ENCODE measurements around the gene BICRA. TPM values are rescaled to one million over a fixed set of nuclear protein-coding genes. Genes with fewer than 3 reads are reported as not detected.

Gene BICRA
- total RNA-seq, 1 experiment from 2014 or later: 34.3 TPM

- DNase-seq: no peak
- no peaks in the 10 kb centered on the region for H3K9me3 Mint-ChIP-seq (ENCODE audit: unreplicated experiment)
- peaks cover 51% of the 10 kb centered on the region for H3K36me3 Mint-ChIP-seq (ENCODE audit: insufficient read depth, unreplicated experiment)
- no peak overlapping the region for H3K27ac Mint-ChIP-seq (ENCODE audit: unreplicated experiment)
- TF ChIP-seq CTCF (IDR thresholded peaks at IDR 0.05; ENCODE audit: insufficient read depth in 1 of 2, low read depth in 1 of 2, low read length in 1 of 2, severe bottlenecking in 1 of 2, unreplicated experiment in 1 of 2): no peak
- H3K4me1 ChIP-seq: peaks cover 6% of the 10 kb centered on the region
- no peak overlapping the region for H3K4me3 ChIP-seq (ENCODE audit: low read depth, low read length)
- H3K9me3 ChIP-seq: no peaks in the 10 kb centered on the region
- H3K27me3 ChIP-seq (replicated peaks; ENCODE audit: control insufficient read depth, insufficient read depth, low read length): no peaks in the 10 kb centered on the region
- no peaks in the 10 kb centered on the region for H3K4me1 Mint-ChIP-seq (ENCODE audit: low read depth, unreplicated experiment)
- no peaks in the 10 kb centered on the region for H3K27me3 Mint-ChIP-seq (ENCODE audit: insufficient read depth, unreplicated experiment)
- no TSS peak for BruUV-seq (replicated peaks)
- peaks cover 5% of the 10 kb centered on the region for H3K36me3 ChIP-seq (ENCODE audit: control insufficient read depth, insufficient read depth, low read length)
- ChIA-PET CTCF (interaction anchor here (0.8 kb wide), 1 partner anchor 72 kb away, joined by 4 read pairs; no protein-coding TSS in a partner anchor), POLR2A (no interaction called here)
- intact Hi-C loops (cut with micrococcal nuclease; ENCODE audit: unreplicated experiment): loop anchor here (5.0 kb wide), 2 partner anchors 49 to 199 kb away; no protein-coding TSS in a partner anchor
- no peak overlapping the region for H3K4me3 Mint-ChIP-seq (ENCODE audit: unreplicated experiment)
Observed at GRCh38 chr19:47696635-47697034, 87.7 kb downstream of the BICRA start.

- H3K27me3 Mint-ChIP-seq (ENCODE audit: insufficient read depth, unreplicated experiment): no peaks in the 10 kb centered on the region
- no peak overlapping the region for H3K4me3 ChIP-seq (ENCODE audit: low read depth, low read length)
- intact Hi-C loops (cut with micrococcal nuclease; ENCODE audit: unreplicated experiment): loop anchor here (1.0 to 5.0 kb wide), 6 partner anchors 51 to 261 kb away; no protein-coding TSS in a partner anchor
- no TSS peak for BruUV-seq (replicated peaks)
- H3K4me1 ChIP-seq: peaks cover 6% of the 10 kb centered on the region
- H3K9me3 Mint-ChIP-seq (ENCODE audit: unreplicated experiment): no peaks in the 10 kb centered on the region
- H3K36me3 Mint-ChIP-seq (ENCODE audit: insufficient read depth, unreplicated experiment): peaks cover 53% of the 10 kb centered on the region
- H3K27me3 ChIP-seq (replicated peaks; ENCODE audit: control insufficient read depth, insufficient read depth, low read length): no peaks in the 10 kb centered on the region
- DNase-seq: peak; percentile 84 to 87
- no peak overlapping the region for H3K4me3 Mint-ChIP-seq (ENCODE audit: unreplicated experiment)
- POLR2A ChIA-PET: no interaction called here
- peak; percentile 99 for TF ChIP-seq CTCF (IDR thresholded peaks at IDR 0.05; ENCODE audit: insufficient read depth in 1 of 2, low read depth in 1 of 2, low read length in 1 of 2, severe bottlenecking in 1 of 2, unreplicated experiment in 1 of 2)
- H3K9me3 ChIP-seq: no peaks in the 10 kb centered on the region
- H3K36me3 ChIP-seq (ENCODE audit: control insufficient read depth, insufficient read depth, low read length): peaks cover 3% of the 10 kb centered on the region
- H3K4me1 Mint-ChIP-seq (ENCODE audit: low read depth, unreplicated experiment): no peaks in the 10 kb centered on the region
- H3K27ac Mint-ChIP-seq (ENCODE audit: unreplicated experiment): peak overlapping the region; percentile 56
- CTCF ChIA-PET: interaction anchor here (0.5 to 1.0 kb wide), 5 partner anchors 9 to 404 kb away, joined by 3 to 13 read pairs (median 3); no protein-coding TSS in a partner anchor
Observed at GRCh38 chr19:47697863-47698609, 89.1 kb downstream of the BICRA start.

- Mint-ChIP-seq H3K4me3 (ENCODE audit: unreplicated experiment) (no peak overlapping the region), H3K9me3 (ENCODE audit: unreplicated experiment) (no peaks in the 10 kb centered on the region), H3K27me3 (ENCODE audit: insufficient read depth, unreplicated experiment) (no peaks in the 10 kb centered on the region), H3K27ac (ENCODE audit: unreplicated experiment) (peak overlapping the region; percentile 56), H3K36me3 (ENCODE audit: insufficient read depth, unreplicated experiment) (peaks cover 54% of the 10 kb centered on the region), H3K4me1 (ENCODE audit: low read depth, unreplicated experiment) (no peaks in the 10 kb centered on the region)
- no peaks in the 10 kb centered on the region for H3K9me3 ChIP-seq
- intact Hi-C loops (cut with micrococcal nuclease; ENCODE audit: unreplicated experiment): loop anchor here (1.0 to 5.0 kb wide), 6 partner anchors 51 to 262 kb away; no protein-coding TSS in a partner anchor
- no peak for DNase-seq
- no TSS peak for BruUV-seq (replicated peaks)
- peaks cover 6% of the 10 kb centered on the region for H3K4me1 ChIP-seq
- no peak for TF ChIP-seq CTCF (IDR thresholded peaks at IDR 0.05; ENCODE audit: insufficient read depth in 1 of 2, low read depth in 1 of 2, low read length in 1 of 2, severe bottlenecking in 1 of 2, unreplicated experiment in 1 of 2)
- POLR2A ChIA-PET: no interaction called here
- CTCF ChIA-PET: interaction anchor here (0.5 to 1.8 kb wide), 8 partner anchors 9 to 405 kb away, joined by 3 to 18 read pairs (median 4); partner anchors contain the start of gene EHD2
- no peak overlapping the region for H3K4me3 ChIP-seq (ENCODE audit: low read depth, low read length)
- H3K27me3 ChIP-seq (replicated peaks; ENCODE audit: control insufficient read depth, insufficient read depth, low read length): no peaks in the 10 kb centered on the region
- peaks cover 2% of the 10 kb centered on the region for H3K36me3 ChIP-seq (ENCODE audit: control insufficient read depth, insufficient read depth, low read length)
Observed at GRCh38 chr19:47698631-47699359, 89.9 kb downstream of the BICRA start.

Measured in Caco-2 (cell line).